Measurements from ENCODE around the gene EFNA5.

DNA sequence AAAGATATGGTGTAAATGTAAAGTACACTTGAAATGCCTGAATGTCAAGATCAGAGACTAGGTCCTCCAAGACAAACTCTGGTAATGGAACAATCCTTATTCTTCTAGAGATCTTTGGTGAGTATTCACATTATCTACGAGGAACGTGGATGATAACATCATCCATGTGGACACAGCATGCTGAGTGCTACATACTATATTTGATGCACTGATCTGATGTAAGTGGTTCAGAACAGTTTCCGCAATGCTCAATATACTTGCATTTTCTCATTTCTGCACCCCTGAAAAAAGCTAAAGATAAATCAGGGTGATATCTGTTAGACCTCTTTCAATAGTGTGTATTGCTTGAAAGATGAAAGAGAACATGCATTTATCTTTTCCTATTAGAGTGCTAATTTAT lies 226.8 kb downstream of the EFNA5 start:
- TF ChIP-seq, protein P1, sequence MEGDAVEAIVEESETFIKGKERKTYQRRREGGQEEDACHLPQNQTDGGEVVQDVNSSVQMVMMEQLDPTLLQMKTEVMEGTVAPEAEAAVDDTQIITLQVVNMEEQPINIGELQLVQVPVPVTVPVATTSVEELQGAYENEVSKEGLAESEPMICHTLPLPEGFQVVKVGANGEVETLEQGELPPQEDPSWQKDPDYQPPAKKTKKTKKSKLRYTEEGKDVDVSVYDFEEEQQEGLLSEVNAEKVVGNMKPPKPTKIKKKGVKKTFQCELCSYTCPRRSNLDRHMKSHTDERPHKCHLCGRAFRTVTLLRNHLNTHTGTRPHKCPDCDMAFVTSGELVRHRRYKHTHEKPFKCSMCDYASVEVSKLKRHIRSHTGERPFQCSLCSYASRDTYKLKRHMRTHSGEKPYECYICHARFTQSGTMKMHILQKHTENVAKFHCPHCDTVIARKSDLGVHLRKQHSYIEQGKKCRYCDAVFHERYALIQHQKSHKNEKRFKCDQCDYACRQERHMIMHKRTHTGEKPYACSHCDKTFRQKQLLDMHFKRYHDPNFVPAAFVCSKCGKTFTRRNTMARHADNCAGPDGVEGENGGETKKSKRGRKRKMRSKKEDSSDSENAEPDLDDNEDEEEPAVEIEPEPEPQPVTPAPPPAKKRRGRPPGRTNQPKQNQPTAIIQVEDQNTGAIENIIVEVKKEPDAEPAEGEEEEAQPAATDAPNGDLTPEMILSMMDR (IDR thresholded peaks at IDR 0.05), result no peak
- no peak for TF ChIP-seq POLR2A (IDR thresholded peaks at IDR 0.05)

Data from uterus (tissue), 2 donors.